ENCODE results near the gene WDR54.

Gene WDR54

DNA sequence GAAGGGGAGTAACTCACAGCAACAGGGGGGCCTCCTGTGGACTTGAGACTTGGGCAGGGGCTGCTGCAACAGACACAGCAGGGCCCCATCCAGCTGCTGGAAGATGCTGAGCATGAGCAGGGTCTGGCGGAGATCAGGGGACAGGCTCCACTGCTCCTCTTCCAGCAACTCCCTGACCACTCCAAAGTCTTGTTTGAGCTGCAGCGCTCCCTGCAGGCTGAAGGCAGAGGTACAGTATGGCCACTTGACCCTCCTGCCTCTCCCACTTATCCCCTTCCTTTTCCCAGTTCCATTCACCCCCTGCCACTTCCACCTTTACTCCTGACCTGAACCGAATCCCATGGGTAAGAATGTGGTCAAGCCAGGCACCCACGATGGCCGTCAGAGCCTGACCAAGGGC, 53.4 kb downstream of the WDR54 start:
- H3K36me3 ChIP-seq = peaks cover 25% of the 10 kb centered on the region
- H3K4me3 ChIP-seq (ENCODE audit: low read depth in 1 of 2, low read length in 1 of 2) = no peak overlapping the region
- no peak overlapping the region for H3K27ac ChIP-seq
- TF ChIP-seq, protein P1, sequence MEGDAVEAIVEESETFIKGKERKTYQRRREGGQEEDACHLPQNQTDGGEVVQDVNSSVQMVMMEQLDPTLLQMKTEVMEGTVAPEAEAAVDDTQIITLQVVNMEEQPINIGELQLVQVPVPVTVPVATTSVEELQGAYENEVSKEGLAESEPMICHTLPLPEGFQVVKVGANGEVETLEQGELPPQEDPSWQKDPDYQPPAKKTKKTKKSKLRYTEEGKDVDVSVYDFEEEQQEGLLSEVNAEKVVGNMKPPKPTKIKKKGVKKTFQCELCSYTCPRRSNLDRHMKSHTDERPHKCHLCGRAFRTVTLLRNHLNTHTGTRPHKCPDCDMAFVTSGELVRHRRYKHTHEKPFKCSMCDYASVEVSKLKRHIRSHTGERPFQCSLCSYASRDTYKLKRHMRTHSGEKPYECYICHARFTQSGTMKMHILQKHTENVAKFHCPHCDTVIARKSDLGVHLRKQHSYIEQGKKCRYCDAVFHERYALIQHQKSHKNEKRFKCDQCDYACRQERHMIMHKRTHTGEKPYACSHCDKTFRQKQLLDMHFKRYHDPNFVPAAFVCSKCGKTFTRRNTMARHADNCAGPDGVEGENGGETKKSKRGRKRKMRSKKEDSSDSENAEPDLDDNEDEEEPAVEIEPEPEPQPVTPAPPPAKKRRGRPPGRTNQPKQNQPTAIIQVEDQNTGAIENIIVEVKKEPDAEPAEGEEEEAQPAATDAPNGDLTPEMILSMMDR (IDR thresholded peaks at IDR 0.05) = no peak
- no peaks in the 10 kb centered on the region for H3K27me3 ChIP-seq
- H3K4me1 ChIP-seq (ENCODE audit: control insufficient read depth in 1 of 2, insufficient read depth in 1 of 2, low read depth in 1 of 2, low read length in 1 of 2) = peaks cover 22 to 23% of the 10 kb centered on the region in 2 experiments
- H3K9me3 ChIP-seq = no peaks in the 10 kb centered on the region
